Right hindlimb (tissue), 1 donor: ENCODE measurements around the gene SPAG9.
A peak's percentile ranks its signal among the peaks of the same experiment; 100 is the strongest.
"Not testable (repeated sequence)": the region's sequence is repeated elsewhere in the genome, so short reads cannot be mapped to it uniquely, and the experiment has no call there.

Experiments
- DNase-seq: peaks from one replicate; pipeline ENCODE4 v3.0.0-alpha.2; 2018

The SPAG9 gene

DNA sequence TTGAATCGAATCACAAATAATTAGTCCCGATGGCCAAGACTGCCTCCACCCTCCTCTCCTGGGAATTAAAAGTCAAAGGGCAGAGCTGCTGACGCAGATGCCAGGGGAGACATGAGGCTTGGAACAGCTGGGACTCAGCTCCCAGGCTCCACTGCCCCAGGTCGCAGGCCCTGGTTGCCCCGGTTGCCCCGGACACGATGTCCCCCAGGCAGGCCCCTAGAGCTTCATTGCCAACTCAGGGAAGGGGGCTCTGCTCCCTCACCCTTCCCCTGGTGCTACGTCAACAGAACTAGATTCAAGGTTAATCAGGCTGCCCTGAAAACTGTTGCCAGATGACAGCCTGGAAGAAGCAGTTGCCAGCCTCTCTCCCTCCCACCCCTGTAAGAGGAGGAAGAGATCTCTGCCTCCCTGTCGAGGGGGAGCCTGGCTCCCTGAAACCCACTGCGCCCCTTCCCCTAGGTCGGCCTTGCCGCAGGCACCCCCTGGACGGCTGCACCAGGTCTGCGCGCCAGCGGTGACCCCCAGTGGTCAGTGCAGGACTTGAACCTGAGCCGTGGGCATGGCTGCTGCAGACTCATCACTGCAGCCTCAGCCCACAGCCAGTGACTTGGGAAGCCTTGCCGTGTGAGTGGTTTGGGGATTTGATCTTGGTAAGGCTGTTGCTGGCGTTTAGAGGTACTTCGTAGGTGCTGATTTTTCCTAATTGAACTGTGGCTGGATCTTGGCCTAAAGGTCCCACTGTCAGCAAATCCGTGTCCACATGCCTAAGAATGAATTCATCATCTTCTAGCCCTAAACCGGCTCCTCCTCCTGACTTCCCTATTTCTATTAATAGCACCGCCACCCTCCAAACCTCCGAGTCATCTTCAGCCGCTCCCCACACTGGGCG, 170.4 kb downstream of the SPAG9 start:
- DNase-seq, result peak; percentile 81

- peak; percentile 39 for DNase-seq
Observed at GRCh38 chr17:50949128-50949988, 171.3 kb downstream of the SPAG9 start.

DNA sequence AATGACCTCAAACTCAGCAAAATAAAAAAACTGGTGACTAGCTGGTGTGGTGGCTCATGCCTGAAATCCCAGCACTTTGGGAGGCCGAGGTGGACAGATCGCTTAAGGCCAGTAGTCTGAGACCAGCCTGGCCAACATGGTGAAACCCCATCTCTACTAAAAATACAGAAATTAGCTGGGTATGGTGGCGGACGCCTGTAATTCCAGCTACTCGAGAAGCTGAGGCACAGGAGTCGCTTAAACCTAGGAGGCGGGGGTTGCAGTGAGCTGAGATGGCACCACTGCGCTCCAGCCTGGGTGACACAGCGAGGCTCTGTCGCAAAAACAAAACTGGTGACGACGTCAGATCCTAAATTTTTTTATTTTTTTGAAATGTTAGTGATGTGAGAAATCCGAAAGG, 172.0 kb downstream of the SPAG9 start:
- no peak for DNase-seq

GRCh38 chr17:50947782-50948543, 172.7 kb downstream of the SPAG9 start:
- peak; percentile 77 for DNase-seq

DNA sequence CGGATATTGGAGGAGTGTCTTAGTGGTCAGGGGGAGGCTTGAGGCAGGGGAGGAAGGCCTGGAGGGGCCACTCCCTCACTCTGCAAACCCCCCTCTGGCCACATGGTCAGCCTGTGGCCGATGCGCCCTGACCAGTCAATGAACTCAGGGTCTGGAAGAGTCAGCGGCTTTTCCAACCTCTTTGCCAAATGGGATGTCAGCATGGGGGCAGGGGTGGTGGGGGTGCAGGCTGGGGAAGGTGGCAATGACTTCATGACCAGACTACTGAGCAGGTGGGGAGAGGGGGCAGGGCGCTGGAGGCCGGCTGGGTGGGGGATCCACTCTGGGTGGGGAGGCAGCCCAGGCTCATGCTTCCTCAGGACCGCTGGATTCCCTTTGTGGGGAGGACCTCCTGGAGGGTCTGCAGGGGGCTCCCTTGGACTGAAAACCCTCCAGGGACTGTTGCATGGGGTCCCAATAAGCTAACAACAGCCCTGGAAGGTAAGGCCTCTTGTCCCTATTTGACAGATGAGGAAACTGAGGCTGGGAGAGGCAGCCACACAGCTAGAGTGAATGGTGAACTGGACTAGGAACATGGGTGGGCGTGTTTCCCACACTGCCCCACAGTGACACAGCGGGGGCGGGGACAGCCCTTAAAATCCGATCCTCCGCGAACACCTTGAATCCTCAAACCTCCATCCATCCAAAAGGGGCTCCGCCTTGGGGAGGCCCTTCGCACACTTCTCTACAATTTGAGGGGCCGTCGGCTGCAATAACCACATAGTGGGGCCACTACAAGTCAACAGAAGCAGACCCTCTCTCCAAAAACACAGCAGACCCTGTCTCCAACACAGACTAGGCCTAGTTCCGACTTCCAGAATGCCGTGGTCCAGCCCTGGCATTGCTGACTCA, 173.5 kb downstream of the SPAG9 start:
- DNase-seq, result peak; percentile 23

GRCh38 chr17:50946223-50946890, 174.3 kb downstream of the SPAG9 start:
- peak; percentile 14 for DNase-seq

DNA sequence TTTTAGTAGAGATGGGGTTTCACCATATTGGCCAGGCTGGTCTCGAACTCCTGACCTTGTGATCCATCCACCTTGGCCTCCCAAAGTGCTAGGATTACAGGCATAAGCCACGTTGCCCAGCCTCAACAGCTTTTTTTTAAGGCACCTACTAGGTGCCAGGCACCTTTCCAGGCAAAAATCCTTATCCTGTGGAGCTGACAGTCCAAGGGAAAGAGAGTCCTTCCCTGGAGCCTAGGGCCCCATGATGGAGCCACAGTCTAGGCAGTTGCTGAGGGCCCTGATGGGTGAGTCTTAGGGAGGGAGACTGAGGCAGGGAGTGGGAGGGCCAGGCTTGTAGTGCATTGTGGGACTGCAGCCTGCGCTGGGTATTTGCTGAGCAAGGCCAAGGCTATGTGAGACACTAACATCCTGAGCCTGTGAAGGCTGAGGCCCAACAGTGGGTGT, 174.9 kb downstream of the SPAG9 start:
- no peak for DNase-seq

- peak; percentile 9 for DNase-seq
Observed at GRCh38 chr17:50944902-50945720, 175.6 kb downstream of the SPAG9 start.

GRCh38 chr17:50944054-50944901, 176.4 kb downstream of the SPAG9 start:
- DNase-seq, result peak; percentile 81

GRCh38 chr17:50943575-50943933, 177.1 kb downstream of the SPAG9 start:
- DNase-seq, result no peak

GRCh38 chr17:50941676-50942048, 179.0 kb downstream of the SPAG9 start:
- not testable (repeated sequence) for DNase-seq

DNA sequence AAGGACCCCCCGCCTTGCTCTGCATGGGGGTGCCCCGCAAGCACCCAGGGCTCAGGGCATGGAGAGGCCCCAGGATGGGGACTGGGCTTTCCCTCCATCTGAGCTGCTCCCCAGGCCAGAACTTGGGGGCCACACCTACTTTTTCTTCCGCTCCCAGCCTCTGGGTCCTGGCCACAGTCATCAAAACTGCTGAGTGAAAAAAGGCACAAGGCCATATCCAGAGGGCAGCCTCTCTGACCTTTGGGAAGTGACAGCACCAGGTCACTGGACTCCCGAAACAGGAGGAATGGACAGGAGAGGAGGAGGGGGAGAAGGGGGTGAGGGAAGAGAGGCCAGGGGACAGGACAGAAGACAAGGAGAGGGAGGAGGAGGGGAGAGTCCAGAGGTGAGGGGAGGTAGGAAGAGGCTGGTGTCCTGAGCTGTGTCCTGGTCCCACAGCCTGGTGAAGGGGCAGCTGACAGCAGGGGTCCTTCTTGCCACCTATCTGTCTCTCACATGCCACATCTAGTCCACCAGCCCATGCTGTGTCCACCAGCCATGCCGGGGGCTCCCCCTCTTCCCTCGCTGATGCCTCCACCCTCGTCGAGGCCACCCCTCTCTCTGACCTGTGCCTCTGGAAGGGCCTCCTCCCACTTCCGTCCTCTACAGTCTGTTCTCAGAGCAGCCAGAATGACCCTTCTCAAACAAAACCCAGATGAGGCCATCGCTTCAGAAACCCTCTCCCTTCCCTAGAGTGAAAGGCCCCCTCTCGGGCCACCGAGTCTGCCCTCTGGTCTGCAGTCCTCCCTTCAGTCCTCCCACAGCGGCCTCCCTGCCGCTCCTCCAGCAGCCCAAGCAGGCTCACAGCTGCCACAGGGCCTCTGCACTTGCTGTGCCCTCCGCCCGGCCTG, 180.6 kb downstream of the SPAG9 start:
- no peak for DNase-seq

DNA sequence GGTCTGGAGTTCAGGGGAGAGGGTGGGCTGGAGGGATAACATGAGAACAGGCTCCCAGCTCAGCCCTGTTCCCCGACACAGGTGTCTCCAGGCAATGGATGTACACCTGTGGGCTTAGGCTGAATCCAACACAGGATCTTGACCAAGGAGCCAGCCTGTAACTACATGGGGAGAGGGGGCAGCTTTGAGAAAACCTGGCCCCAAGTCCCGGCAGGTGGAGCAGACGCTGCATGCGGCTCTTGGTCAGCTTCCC, 181.2 kb downstream of the SPAG9 start:
- no peak for DNase-seq

- DNase-seq, result no peak
Observed at GRCh38 chr17:50938821-50939541, 181.7 kb downstream of the SPAG9 start.

- no peak for DNase-seq
Observed at GRCh38 chr17:50935996-50936266, 184.7 kb downstream of the SPAG9 start.

DNA sequence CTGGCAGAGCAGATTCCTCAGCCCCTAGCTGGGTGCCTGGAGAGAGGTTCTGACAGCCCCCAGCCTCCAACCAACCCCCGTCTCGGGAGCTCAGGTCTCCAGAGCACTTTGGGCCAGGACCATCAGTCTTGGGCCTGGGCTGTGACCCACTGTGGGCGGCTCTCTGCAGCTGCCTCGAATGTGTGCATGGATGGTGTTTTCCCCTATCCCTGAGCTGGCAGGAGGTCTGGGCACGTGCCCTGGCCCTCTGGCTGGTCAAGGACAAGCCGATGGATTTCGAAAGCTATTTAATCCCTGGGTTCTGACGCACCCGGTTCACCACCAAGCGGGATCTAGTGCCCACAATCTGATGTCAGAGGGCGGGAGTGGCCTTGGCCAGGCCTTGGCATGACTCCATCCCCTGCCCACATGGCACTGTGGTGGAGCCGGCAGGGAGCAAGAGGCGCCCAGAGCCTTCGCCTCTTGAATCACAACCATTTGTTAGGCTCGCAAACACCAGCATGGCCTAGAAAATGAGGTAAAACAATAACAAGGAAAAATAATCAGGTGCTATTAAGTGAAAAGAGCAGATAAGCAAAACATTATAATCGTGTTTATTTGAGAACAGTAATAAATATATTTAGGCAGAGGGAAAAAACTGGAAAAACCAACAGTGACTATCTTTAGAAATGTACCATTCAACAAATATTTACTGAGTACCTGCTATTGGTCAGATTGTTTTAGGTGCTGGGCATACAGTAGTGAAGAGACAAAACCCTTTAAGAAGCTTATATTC, 185.3 kb downstream of the SPAG9 start:
- no peak for DNase-seq

DNA sequence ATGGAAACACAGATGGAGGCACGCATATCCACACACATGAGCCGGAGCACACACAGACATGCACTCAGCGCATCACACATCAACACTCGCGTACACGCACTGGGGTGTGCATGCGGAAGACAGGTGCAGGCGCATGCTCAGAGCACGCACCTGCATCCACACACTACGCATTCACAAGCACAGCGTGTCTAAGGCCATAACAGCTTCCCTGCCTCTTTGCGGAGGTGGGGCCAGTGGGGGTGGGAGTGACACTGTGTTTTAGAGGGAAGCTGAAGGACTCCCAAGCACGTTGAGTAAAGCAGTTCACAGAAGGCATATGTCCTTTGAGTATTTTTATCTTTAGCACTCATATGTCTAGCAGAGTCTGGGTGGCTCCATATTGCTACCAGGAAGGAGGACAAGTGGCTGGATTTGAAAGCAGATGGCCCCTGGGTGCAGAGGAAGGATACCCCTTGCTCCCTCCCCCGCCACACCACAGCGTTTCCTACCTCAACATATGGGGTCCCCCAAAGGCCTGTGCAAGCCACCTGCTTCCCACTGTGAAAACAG, 185.9 kb downstream of the SPAG9 start:
- no peak for DNase-seq
